PC-9 (cell line): Measurements from ENCODE around the gene MCC.

ENCODE experiments used
- EZH2 ChIP-seq: fragments of 200-600 bp; sonication (generic); IDR thresholded peaks from 2 replicates; pipeline ENCODE4 v1.8.0; 2017; ENCODE audit warnings: antibody characterized with exemption, low read depth
- TF ChIP-seq, protein P1 (sequence below): fragments of 200-600 bp; sonication (generic); conservative IDR thresholded peaks from 2 replicates; pipeline ENCODE4 v1.6.1; 2017; ENCODE audit warnings: mixed run types, antibody characterized with exemption, mild to moderate bottlenecking, moderate library complexity

DNA sequence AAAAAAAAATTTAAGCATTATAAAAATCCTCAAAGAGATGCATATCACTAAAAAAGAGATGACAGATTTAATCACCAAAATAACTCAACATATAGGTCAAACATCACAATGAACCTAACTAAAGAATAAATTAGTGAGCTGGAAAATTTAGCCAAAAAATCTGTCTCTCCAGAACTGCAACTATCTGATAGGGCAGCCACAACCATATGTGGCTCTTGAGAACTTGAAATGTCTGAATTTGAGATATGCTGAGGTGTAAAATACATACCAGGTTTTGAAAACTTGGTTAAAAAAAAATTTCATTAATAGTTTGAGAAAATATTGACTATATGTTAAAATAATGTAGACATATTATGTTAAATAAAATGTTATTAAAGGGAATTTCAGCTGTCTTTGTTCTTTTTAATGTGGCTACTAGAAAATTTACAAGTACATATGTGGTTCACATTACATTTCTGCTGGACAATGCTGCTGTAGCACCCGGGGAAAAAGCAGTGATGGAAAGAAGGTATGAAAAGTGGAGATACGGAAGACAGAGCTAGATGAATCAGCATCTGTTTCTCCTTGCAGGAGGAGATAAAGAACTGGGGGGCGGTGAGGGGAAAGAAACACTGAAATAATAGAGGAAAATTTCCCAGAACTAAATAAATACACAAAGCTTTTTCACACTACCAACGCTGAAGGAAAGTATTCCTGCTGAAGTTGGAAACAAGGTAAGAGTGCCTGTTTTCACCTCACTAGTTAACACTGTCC is 445.6 kb downstream of the MCC start:
- TF ChIP-seq, protein P1, sequence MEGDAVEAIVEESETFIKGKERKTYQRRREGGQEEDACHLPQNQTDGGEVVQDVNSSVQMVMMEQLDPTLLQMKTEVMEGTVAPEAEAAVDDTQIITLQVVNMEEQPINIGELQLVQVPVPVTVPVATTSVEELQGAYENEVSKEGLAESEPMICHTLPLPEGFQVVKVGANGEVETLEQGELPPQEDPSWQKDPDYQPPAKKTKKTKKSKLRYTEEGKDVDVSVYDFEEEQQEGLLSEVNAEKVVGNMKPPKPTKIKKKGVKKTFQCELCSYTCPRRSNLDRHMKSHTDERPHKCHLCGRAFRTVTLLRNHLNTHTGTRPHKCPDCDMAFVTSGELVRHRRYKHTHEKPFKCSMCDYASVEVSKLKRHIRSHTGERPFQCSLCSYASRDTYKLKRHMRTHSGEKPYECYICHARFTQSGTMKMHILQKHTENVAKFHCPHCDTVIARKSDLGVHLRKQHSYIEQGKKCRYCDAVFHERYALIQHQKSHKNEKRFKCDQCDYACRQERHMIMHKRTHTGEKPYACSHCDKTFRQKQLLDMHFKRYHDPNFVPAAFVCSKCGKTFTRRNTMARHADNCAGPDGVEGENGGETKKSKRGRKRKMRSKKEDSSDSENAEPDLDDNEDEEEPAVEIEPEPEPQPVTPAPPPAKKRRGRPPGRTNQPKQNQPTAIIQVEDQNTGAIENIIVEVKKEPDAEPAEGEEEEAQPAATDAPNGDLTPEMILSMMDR, result no peak
- TF ChIP-seq EZH2, result no peak
